SH-SY5Y (cell line): ENCODE results near the gene ZDHHC21.

ENCODE experiments used
- GATA2 ChIP-seq: IDR thresholded peaks from 2 replicates; pipeline ENCODE4 v1.6.1; 2011; ENCODE audit warnings: mild to moderate bottlenecking, low read depth, low read length
- GATA3 ChIP-seq: IDR thresholded peaks from 2 replicates; pipeline ENCODE4 v1.6.1; 2011; ENCODE audit warnings: low read depth, mild to moderate bottlenecking, low read length, moderate library complexity

The ZDHHC21 gene

DNA sequence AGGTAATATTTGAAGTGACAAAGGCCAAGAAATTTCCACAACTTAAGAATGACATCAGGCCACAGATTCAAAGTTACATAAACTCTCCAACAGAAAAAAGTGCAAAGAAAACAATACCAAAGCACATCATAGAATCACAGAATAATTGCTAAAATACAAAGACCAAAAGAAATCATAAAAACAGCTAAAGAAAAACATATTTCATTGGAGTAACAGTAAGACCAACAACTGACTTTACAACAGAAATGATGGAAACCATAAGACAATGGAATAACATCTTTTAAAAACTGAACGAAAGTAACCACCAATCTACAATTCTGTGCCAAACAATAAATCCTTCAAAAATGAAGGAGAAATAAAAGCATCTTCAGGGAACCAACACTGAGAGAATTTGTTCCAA is 38.3 kb downstream of the ZDHHC21 start:
- no peak for TF ChIP-seq GATA2

DNA sequence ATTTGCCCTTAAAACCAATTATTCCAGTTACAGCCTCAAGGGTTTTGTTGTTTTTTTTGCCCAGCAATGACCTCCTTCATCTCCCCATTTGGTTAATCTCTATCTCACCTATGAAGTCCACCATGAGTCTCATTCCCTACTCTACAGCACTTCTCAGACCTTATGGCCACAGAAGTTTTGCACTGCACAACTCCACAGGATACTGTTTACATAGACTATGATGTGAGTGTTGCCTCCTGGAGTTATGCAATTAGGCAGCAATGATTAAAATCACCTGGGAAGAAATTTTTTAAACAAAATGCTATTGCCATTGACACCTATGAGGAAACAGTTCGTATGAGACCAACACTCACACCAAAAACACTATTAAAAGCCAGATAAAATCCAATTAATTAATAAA is 39.7 kb downstream of the ZDHHC21 start:
- no peak for TF ChIP-seq GATA3

DNA sequence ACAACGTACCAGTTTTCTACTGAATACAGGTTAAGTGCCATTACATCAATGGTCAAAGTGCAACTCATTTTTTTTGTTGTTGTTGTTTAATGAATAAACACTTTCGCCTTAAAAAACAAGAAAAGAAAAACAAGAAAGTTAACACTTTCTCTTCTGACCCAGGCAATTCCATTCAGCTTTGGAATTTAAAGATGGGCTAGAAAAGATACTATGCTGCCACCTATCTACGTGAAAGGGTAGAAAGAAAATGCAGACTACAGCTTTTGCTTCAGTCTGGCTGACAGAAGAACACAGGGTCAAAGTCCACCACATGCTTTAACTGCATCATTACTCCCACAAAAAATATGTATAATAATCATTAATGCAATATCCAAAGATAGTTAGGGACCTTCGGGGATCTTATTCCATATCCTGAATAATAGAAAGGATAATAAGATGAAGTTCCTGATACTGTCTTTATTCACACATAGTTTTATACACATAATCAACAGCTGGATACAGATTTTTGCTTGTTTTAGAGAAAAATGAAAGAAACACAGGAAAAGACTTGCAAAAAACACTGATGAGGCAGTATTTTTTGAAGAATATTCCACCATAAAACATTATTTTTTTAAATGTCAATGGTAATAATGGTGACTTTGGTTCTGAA is 40.4 kb downstream of the ZDHHC21 start:
- TF ChIP-seq GATA2 = no peak
- no peak for TF ChIP-seq GATA3

DNA sequence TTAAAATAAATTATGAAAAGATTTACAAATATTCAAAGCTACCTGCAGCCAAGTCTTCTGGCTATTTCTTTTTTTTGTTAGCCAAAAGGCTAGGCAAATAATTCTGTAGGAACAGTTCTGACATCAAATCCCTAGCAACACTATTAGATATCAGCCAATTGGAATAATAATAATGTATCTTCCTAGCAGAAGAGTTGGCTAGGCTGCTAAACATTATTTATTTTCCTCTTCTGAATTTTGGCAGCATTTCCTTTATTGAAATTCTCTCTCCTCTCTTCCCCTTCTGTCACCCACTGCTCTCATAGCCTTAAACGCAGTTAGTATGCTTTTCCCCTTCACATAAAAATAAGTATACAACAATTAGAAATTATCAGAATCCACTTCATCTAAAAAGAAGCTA is 42.6 kb downstream of the ZDHHC21 start:
- TF ChIP-seq GATA3 = no peak
- no peak for TF ChIP-seq GATA2

DNA sequence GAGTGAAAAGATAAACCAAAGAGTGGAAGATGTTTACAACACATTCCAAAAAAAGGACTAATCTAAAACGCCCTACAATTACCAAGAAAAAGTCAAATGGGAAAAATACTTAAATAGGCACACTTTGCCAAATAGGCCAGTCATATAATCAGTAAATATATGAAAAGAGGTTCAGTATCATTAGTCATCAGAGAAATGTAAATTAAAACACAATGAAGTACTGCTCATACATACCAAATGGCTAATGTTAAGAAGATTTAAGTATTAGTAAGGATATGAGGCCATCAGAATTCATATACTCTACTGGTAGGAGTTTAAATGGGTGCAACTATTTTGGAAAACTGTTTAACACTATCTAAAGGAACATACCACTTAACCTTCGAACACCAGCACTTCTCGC is 47.6 kb downstream of the ZDHHC21 start:
- TF ChIP-seq GATA3 (no peak), GATA2 (no peak)

DNA sequence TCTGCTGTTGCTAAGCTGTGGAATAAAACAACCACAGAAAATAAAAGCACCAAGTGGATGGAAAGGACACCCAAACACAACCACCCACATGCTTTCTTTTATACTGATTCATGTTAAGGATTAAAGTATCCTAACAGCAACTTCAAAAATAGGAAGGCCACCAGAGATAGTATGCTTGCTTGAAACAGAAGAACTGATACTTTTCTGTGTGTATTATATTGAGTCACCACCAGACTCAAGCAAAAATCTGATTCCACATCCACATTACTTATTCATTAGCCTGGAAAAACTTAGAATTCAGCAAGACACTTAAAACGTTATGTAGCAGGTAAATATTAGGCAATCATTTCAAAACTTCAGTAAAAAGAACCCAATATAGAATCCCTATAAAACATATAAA is 52.3 kb downstream of the ZDHHC21 start:
- no peak for TF ChIP-seq GATA3
- no peak for TF ChIP-seq GATA2

DNA sequence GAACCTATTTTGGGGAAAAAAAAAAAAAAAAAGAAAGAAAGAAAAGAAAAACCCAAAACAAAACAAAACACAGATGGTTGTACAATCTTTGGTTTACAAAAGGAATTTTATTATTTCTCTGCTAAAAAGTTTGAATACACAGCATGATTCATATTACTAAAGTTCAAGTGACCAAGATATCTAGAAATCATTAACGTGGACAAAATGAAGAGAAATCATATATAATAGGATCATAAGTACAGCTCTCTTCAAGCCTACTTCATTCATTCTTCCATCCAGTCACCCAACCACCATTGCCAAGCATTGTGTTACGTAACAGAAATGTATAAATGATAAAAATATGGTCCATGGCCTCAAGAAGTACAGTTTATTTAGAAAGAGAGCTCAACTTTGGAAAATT is 52.9 kb downstream of the ZDHHC21 start:
- no peak for TF ChIP-seq GATA2
- TF ChIP-seq GATA3 = no peak

DNA sequence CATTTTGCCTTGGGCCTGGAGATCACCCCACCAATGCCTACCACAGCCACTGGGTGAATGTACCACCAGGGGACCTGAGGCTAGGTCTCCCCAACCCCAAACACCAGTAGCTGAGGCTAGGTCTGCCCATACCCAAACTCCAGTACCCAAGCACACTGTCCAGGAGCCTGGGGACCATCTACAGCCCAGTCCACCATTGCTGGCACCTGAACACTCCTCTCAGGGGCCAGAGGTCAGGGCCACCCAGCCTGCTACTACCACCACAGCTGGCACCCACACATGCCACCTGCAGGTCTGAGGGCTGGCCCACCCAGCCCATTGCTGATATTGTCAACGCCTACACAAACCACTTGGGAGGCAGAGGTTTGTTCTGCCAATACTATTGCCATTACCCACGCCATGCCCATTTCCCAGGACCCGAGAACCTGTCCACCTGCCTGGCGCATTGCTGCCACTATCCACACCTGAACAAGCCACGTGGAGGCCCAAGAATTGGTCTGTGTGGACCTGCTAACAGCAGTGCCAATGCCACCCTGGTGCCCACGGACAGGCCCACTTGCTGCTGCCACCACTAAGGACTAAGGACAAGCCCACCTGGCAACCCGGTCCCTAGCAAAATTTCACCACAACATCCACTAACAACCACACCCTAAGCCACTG is 59.2 kb downstream of the ZDHHC21 start:
- TF ChIP-seq GATA2 = no peak
- no peak for TF ChIP-seq GATA3

DNA sequence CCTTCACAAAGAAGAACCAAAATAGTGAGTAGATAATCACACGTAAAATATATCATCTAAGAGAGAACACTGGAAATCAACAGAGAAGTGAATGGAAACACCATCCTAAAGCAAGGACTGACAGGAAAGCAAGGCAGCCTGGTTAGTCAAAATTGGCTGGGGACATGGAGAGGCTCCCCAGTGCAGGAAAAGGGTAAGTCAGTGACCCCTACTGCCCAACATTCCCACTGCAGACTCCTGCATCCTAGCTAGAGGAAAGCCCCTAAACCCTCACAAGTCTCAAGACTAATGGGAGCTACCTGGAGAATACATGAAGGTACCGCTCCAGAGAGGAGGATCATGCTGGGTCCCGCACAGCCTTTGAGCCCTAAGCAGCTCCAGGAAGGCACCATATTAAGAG is 60.1 kb downstream of the ZDHHC21 start:
- TF ChIP-seq GATA2 (no peak), GATA3 (no peak)

DNA sequence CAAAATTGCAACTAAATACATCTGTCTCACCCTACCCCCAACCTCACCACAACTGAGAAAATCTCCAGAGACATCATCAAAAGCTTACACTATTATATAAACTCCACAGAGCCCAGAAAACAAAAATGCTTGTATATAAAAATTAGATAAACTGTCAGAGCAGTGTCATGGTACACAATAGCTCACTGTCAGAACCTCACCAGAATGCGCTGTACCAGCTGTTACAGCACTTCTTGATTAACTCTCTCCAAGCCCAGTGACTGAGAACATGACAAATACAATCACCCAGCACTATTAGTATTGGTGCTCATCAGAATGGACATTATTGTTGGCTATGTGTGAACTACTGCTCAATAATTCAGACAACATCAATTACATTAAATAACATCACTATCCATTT is 65.7 kb downstream of the ZDHHC21 start:
- TF ChIP-seq GATA2 (no peak), GATA3 (no peak)

DNA sequence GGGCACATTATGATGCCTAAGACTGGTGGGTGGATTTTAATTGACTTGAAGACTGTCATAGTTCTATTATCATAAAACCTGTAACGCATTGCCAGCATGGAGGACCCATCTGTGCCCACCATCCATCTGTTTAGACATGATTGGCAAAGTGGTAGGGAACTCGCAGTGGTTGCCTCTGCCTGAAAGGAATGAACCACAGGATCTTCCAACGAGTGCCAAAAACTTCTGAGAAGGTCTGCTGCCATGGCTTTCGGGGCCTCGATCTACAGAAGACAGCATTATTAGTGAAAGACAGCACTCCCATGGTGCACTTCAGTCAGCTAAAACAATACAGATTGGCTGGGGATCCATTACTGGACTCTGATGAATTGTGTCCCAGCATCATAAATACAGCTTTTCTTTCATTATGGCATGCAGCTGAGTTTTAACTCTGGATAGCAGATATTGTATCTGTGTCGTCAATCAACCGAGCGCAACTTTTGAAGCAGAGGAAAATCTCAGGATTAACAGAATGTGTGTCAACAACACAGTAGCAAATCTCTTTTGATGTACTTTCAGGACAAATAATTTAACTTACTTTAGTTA is 74.3 kb downstream of the ZDHHC21 start:
- TF ChIP-seq GATA2 = no peak
- TF ChIP-seq GATA3 = no peak

DNA sequence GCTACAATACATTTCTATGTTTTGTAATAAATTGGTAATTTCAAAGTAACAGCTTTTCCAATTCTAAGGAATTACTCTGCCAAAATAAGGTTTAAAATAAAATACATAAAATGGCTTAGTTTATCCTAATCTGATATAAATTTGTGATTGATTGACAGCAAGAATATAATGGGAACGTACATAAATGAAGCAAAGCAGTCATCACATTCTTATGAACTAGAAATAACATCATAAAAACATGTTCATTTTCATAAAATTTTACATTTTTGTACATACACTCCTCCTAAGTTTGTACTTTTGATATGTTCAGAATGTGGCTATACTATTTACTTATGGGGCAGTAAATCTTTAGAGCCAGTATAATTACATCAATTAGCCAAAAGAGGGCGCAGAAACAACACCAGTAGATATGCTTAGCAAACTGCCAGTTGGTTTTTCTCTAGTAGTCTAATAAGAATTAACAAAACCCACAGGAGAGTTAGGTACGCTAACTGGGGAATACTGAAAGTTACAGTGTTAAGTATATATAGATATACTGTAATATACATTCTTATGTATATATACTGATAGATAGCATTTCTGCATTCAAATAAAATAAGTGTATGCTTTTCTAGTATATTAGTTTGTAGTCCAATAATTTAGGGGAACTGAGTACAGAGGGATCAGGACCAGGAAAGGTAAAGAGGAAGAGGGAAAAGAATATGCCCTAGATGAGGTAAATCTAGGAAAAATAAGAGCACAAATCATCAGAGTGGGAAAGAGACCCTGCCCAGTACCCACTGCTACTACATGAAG is 76.8 kb downstream of the ZDHHC21 start:
- TF ChIP-seq GATA3 (no peak), GATA2 (no peak)

DNA sequence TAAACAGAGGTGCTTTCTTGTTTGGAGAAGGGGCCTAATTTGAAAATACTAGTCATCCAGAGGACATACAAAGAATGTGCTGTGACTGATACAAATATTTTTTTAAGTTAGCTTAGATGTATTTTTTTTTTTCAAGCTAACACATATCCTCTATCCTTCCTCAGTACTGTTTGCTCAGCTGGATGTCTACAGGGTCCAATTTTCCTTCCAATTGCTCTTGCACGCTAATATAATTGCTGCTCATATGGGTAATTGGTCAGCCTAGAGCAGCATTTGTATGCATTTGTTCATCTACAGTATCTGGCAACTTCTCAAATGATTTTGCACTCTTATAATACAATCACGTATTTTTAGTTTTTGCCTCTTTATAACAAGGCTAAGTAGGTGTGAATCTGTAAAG is 84.7 kb downstream of the ZDHHC21 start:
- no peak for TF ChIP-seq GATA2
- no peak for TF ChIP-seq GATA3

DNA sequence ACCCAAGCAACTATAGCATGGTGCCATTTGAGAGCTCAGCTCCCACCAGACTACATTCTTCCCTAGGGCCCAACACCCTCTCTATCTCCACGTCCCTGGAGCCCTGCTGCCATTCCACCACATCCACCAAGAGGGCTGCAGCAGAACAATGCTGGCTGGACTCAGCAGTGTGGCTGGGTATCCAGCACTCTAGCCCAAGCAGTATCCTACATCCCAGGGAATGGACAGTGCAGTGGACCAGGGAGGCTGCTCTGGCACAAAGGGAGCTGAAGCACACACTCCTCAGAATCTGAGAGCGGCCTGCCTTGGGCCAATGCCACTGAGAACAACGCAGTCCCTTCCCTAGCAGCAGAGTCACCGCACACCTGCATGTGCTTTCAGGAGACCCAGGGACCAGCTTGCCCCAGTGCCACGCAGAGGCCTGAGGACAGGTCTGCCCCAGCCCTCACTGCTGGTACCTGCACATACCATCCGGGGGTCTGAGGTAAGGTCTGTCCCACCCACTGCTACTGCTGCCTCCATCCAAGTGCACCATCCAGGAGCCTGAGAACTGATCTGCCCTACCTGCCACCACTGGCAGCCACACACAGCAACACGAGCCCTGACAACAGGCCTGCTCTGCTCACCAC is 95.9 kb downstream of the ZDHHC21 start:
- no peak for TF ChIP-seq GATA3
- TF ChIP-seq GATA2 = no peak
